K562 (cell line): ENCODE measurements around the gene POT1. TPM values are rescaled to one million over a fixed set of nuclear protein-coding genes. Genes with fewer than 3 reads are reported as not detected.
A peak's percentile ranks its signal among the peaks of the same experiment; 100 is the strongest.

Experiments
- BMI1 ChIP-seq: fragments of 150-350 bp; IDR thresholded peaks from 2 replicates; pipeline ENCODE4 v1.6.1; 2014; ENCODE audit warnings: low read length
- CBX2 ChIP-seq: fragments of 200-600 bp; sonication (generic); IDR thresholded peaks from one replicate; pipeline ENCODE4 v1.6.1; 2012; ENCODE audit warnings: mild to moderate bottlenecking, low read length, inconsistent platforms; ENCODE audit not compliant: insufficient read depth, poor library complexity, severe bottlenecking
- CEBPB ChIP-seq: fragments of 450-650 bp; IDR thresholded peaks from 2 replicates; pipeline ENCODE4 v1.6.1; 2016; ENCODE audit warnings: missing genetic modification characterization, missing compliant biosample characterization
- EGR1 ChIP-seq: fragments of 450-650 bp; conservative IDR thresholded peaks from 2 replicates; pipeline ENCODE4 v1.6.1; 2017; ENCODE audit warnings: mild to moderate bottlenecking
- FOSL1 ChIP-seq: fragments of 200-800 bp; sonication (Bioruptor generic); conservative IDR thresholded peaks from 2 replicates; pipeline ENCODE4 v1.6.1; 2016; ENCODE audit warnings: missing genetic modification characterization, missing compliant biosample characterization
- GABPB1 ChIP-seq: sonication (generic); formaldehyde crosslinking; IDR thresholded peaks from 2 replicates; pipeline ENCODE4 v1.8.0; 2022; ENCODE audit warnings: mild to moderate bottlenecking, missing genetic modification reagents
- HMG20B ChIP-seq: fragments of 250-450 bp; sonication (Bioruptor Pico); IDR thresholded peaks from 2 replicates; pipeline ENCODE4 v1.5.0; 2021; ENCODE audit warnings: mild to moderate bottlenecking
- KDM2B ChIP-seq: fragments of 250-450 bp; sonication (Bioruptor Pico); IDR thresholded peaks from 2 replicates; pipeline ENCODE4 v1.8.0; 2021; ENCODE audit warnings: mild to moderate bottlenecking, moderate library complexity
- KLF1 ChIP-seq: fragments of 450-650 bp; IDR thresholded peaks from 2 replicates; pipeline ENCODE4 v1.6.1; 2016; ENCODE audit warnings: missing genetic modification characterization, missing compliant biosample characterization
- MCM5 ChIP-seq: fragments of 450-650 bp; IDR thresholded peaks from 2 replicates; pipeline ENCODE4 v1.6.1; 2016; ENCODE audit warnings: low read depth
- MYNN ChIP-seq, 2 experiments: sonication (generic); formaldehyde crosslinking in 1 of 2; IDR thresholded peaks; 2 replicates each; pipeline versions ENCODE4 v1.5.0 to v1.6.1; 2016 to 2020; ENCODE audit warnings: antibody characterized with exemption in 1 of 2, missing genetic modification reagents in 1 of 2
- PRDM10 ChIP-seq: fragments of 450-650 bp; IDR thresholded peaks from 2 replicates; pipeline ENCODE4 v1.6.1; 2018; ENCODE audit not compliant: partially characterized antibody
- RBBP5 ChIP-seq: fragments of 200-600 bp; sonication (generic); IDR thresholded peaks from 2 replicates; pipeline ENCODE4 v1.6.1; 2012; ENCODE audit warnings: borderline replicate concordance, mild to moderate bottlenecking, low read length, control low read depth, inconsistent platforms; ENCODE audit not compliant: insufficient read depth, poor library complexity, severe bottlenecking
- TFAM ChIP-seq: fragments of 250-450 bp; sonication (Bioruptor Pico); conservative IDR thresholded peaks from 2 replicates; pipeline ENCODE4 v1.5.0; 2021; ENCODE audit warnings: mild to moderate bottlenecking, moderate library complexity
- TSHZ1 ChIP-seq: fragments of 250-450 bp; sonication (Bioruptor Pico); IDR thresholded peaks from 2 replicates; pipeline ENCODE4 v1.4.0; 2020; ENCODE audit warnings: mild to moderate bottlenecking, moderate library complexity
- ZNF551 ChIP-seq: fragments of 250-450 bp; sonication (Bioruptor Pico); IDR thresholded peaks from 2 replicates; pipeline ENCODE4 v1.5.0; 2021; ENCODE audit warnings: mild to moderate bottlenecking, moderate library complexity
- ZNF592 ChIP-seq: fragments of 450-650 bp; IDR thresholded peaks from 2 replicates; pipeline ENCODE4 v1.6.1; 2017; ENCODE audit warnings: antibody characterized with exemption, mild to moderate bottlenecking
- polyA plus RNA-seq, 8 experiments: library from polyadenylated mRNA; depleted of rRNA in 4 of 8; stranded (reverse) in 5 of 8; unstranded in 3 of 8; fragments of >200 nt; fragmentation: Nextera tagmentation in 2 of 8; fragmentation: Illumina TruSeq in 1 of 8; extraction: Ambion mirVana in 2 of 8; extraction: Trizol in 1 of 8; gene quantifications; 2 replicates each; pipeline versions ENCODE4 v1.2.1 to v1.2.3, GENCODE V29; 2011 to 2014; ENCODE audit warnings: inconsistent platforms in 1 of 8, missing spikeins in 1 of 8
- total RNA-seq, 7 experiments: library from RNA; depleted of rRNA in 6 of 7; stranded (reverse); fragments of >200 nt in 6 of 7; fragmentation: Illumina TruSeq in 2 of 7; extraction: Trizol in 2 of 7; gene quantifications; 2 replicates each; pipeline versions ENCODE4 v1.2.1 to v1.2.3, GENCODE V29; 2011 to 2021; ENCODE audit warnings: low replicate concordance in 1 of 7

POT1 gene
- total and polyA plus RNA-seq, 9 of the 15 experiments (the other 6 are each of a cell fraction or from before 2014, with no cell fraction given): 37.9 to 140 (median 63.6) TPM

GRCh38 chr7:124929467-124930172, at the start of gene POT1 (continued):
- TF ChIP-seq RBBP5 (peak; percentile 74), KDM2B (CRISPR knock-in tag) (no peak), TSHZ1 (CRISPR knock-in tag) (no peak), GABPB1 (CRISPR knock-in tag) (peak; percentile 92), BMI1 (no peak), HMG20B (no peak), KLF1 (tag) (no peak), MYNN (IDR thresholded peaks at IDR 0.05) (peak; percentile 69; the same call in 1 of the 2 replicates), MYNN (CRISPR knock-in tag; IDR thresholded peaks at IDR 0.05) (no peak), PRDM10 (peak; percentile 6), ZNF551 (CRISPR knock-in tag) (no peak), CEBPB (tag) (peak; percentile 74), EGR1 (peak; percentile 45; the same call in 1 of the 2 replicates), MCM5 (no peak), ZNF592 (no peak), FOSL1 (peak; percentile 55), CBX2 (no peak), TFAM (CRISPR knock-in tag) (no peak)
